HG02970 (cell line): ENCODE results near the gene SND1.

ENCODE experiments used
- ATAC-seq: cut with Tn5 transposase; IDR thresholded peaks from one replicate; pipeline ENCODE4 v1.9.1; 2021; ENCODE audit warnings: mild to moderate bottlenecking, moderate library complexity, moderate number of reproducible peaks; ENCODE audit not compliant: unreplicated experiment, low FRiP score

The SND1 gene

GRCh38 chr7:128115821-128116723 is 464.1 kb downstream of the SND1 start:
- ATAC-seq = no peak

DNA sequence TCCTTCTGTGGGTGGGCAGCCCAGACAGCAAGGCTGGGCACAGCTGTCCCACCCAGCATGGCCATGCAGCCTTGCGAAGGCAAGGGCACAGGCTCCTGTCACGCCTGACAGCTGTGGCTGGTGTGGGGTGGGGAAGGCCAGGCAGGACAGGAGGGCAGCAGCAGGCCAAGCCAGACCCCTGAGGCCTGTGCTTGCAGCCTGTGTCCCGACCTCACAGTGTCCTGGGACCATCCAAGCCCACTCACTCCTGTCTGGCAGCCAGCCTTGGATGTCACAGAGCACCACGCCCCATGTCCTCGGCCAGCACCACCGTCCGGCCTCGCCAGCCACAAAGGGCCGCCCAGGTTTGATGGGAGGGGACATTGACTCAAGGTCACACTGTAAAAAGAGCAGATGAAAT is 464.7 kb downstream of the SND1 start:
- no peak for ATAC-seq

DNA sequence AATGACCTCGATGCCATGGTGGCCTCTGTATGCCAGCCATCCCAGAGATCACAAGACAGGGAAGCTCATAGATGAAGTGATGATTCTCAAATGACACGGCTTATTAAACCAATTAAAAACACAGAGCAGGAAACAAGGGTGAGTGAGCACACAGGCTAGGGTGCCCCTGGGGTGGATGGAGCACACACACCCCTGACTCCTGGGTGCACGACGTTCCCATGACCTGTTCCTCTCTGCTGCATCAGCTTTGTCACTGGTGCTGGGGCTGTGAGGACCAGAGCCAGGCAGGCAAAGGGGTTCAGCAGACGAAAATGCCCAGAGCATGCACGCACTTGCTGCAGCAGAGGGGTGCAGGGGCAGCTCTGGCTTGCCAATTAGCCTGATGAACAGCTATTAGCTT is 465.7 kb downstream of the SND1 start:
- no peak for ATAC-seq

DNA sequence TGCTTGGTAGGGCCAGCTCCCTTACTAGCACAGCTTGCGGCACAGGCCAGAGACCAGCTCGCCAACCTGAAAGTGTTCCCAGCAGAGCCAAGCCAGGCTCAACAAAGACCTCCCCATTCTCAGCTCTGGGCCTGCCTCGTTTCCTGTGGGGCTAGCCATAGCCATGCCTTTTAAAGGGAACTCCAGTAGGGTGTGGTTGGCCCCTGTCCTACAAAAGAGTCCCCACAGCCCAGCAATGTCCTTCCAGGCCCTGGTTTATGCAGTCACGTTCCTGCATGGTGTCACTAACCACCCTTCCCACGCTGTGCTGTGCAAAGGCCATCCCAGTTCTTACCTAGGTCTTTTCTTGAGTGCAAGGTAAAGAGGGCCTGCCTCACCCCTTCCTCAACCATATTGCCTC is 467.0 kb downstream of the SND1 start:
- ATAC-seq = no peak

DNA sequence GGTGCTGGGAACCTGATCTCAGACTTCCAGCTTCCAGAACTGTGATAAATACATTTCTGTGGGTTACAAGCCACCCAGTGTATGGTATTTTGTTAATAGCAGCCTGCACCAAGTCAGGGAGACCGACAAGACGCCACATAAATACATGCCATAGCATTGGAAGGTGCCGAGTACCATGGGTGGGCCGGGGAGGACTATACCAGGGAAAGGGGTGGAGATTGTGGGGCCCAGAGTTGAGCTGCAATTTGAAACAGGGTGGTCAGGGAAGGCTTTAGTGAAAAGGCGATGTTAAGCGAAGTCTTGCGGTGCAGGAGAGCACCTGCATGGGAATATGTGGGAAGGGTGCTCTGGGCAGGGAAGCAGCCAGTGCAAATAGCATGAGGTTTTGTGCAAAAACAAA is 468.1 kb downstream of the SND1 start:
- ATAC-seq = no peak

DNA sequence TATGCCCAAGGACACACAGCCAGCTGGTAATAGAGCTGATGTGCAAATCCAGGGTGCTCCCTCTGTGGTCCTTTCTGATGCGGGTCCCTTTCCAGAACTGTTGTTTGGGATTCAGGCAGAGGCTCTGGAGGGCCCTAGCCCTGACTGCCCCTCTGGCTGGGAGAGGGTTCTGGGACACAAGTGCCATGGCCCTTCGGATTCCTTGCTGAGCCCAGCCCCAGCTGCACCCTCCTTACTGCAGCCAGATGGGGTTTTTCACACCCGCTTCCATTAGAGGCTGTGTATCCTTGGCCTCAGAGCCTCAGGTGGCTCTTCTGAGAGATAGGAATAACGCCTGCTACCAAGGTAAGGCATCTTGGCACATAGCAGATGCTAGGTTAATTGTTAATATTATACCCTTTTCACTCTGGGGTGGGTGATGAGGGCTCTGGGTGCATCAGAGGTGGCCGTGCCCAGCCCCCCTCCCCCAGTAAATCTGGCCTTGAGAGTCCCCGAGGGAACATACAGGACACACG is 469.0 kb downstream of the SND1 start:
- ATAC-seq = no peak

- no peak for ATAC-seq
Observed at GRCh38 chr7:128121711-128122530, 469.9 kb downstream of the SND1 start.

GRCh38 chr7:128122576-128123290 is 470.7 kb downstream of the SND1 start:
- ATAC-seq = no peak

GRCh38 chr7:128123291-128124037 is 471.5 kb downstream of the SND1 start:
- ATAC-seq = no peak

DNA sequence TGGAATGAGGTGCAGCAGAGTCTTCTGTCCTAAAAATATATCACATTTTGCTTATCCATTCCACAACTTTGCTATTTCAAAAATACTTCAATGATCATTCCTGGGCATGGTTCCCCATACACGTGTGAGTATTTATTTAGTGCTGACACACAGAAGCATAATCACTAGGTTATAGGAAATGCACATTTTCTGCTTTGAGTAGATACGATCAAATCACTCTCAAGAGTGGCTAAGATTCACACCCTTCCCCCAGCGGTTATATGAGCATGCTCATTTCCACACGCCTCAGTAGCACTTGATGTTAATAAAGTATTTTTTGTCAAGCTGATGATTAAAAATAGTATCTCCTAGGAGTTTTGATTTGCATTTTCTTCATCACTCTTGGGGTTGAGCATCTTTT is 472.8 kb downstream of the SND1 start:
- ATAC-seq = no peak

GRCh38 chr7:128125816-128126215 is 473.8 kb downstream of the SND1 start:
- ATAC-seq = no peak

DNA sequence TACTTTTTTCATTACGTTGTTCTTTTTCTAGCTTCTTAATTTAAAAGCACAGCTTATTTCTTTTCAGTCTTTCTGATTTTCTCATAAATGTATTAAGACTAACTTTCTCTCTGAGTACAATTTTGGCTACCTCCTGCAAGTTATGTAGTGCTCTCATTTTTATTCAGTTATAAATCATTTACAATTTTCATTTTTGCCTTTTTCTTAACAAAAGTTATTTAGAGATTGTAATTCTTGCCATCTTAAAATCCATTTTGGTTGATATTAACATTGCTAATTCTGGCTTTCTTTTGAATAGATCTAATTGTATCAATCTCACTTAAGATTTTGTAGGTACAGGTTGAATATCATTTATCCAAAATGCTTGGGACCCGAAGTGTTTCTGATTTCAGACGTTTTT is 476.4 kb downstream of the SND1 start:
- ATAC-seq = no peak

DNA sequence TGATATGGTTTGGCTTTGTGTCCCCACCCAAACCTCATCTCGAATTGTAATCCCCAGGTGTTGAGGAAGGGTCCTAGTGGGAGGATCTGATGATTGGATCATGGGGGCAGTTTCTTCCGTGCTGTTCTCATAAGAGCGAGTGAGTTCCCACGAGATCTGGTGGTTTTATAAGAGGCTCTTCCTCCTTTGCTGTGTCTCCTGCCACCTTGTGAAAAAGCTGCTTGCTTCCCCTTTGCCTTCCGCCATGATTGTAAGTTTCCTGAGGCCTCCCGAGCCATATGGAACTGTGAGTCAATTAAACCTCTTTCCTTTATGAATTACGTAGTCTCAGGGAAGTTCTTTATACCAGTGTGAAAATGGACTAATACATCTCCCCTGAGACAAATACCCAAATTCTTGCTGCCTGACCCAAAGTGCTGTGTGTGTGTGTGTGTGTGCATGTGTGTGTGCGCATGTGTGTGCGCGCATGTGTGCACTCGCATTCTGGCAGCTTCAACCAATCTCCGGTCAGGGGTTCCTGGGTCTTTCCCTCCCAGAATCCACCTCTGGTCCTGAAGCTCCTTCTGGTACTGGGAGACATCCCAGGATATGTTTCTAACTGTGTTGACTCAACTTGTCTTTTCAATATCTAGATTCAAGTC is 477.4 kb downstream of the SND1 start:
- no peak for ATAC-seq

DNA sequence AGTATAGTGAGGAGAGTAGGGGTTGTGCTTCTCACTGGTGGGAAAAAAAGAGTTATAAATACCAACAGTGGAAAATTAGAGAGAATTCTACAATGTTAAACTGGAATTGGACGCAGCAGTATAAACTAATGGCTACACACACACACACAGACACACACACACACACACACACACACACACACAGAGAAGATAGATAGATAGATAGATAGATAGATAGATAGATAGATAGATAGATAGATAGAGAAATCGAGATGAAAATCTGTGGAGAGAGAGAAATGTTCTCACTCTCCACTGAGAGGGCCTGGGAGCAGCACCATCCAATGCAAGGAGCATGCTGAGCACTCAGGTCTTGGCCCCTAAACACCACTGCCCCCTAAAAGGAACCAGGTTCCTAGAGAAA is 479.1 kb downstream of the SND1 start:
- no peak for ATAC-seq

GRCh38 chr7:128131731-128132130 is 479.7 kb downstream of the SND1 start:
- ATAC-seq = no peak

- no peak for ATAC-seq
Observed at GRCh38 chr7:128132426-128133069, 480.6 kb downstream of the SND1 start.

- ATAC-seq = no peak
Observed at GRCh38 chr7:128135159-128135514, 483.1 kb downstream of the SND1 start.

- ATAC-seq = peak; percentile 81
Observed at GRCh38 chr7:128135515-128136214, 483.7 kb downstream of the SND1 start.

GRCh38 chr7:128136215-128136597 is 484.2 kb downstream of the SND1 start:
- ATAC-seq = no peak
